ENCODE results near the gene PRDM16.

The PRDM16 gene

GRCh38 chr1:3111348-3112021, 42.5 kb downstream of the PRDM16 start:
- DNase-seq: no peak

- no peak for DNase-seq
Measured at GRCh38 chr1:3112526-3112925, 43.5 kb downstream of the PRDM16 start.

GRCh38 chr1:3113047-3113740, 44.2 kb downstream of the PRDM16 start:
- DNase-seq: no peak

GRCh38 chr1:3113741-3114056, 44.7 kb downstream of the PRDM16 start:
- no peak for DNase-seq

GRCh38 chr1:3114131-3114744, 45.2 kb downstream of the PRDM16 start:
- DNase-seq: no peak

- no peak for DNase-seq
Measured at GRCh38 chr1:3114846-3115245, 45.8 kb downstream of the PRDM16 start.

GRCh38 chr1:3115275-3116149, 46.5 kb downstream of the PRDM16 start:
- no peak for DNase-seq

- DNase-seq: no peak
Measured at GRCh38 chr1:3116150-3116510, 47.1 kb downstream of the PRDM16 start.

GRCh38 chr1:3116560-3116959, 47.6 kb downstream of the PRDM16 start:
- no peak for DNase-seq

GRCh38 chr1:3117879-3118278, 48.9 kb downstream of the PRDM16 start:
- no peak for DNase-seq

- DNase-seq: no peak
Measured at GRCh38 chr1:3119061-3119460, 50.1 kb downstream of the PRDM16 start.

- DNase-seq: no peak
Measured at GRCh38 chr1:3119725-3120124, 50.7 kb downstream of the PRDM16 start.

- no peak for DNase-seq
Measured at GRCh38 chr1:3120140-3120539, 51.1 kb downstream of the PRDM16 start.

GRCh38 chr1:3120994-3121393, 52.0 kb downstream of the PRDM16 start:
- DNase-seq: no peak

- no peak for DNase-seq
Measured at GRCh38 chr1:3121401-3122210, 52.6 kb downstream of the PRDM16 start.

- DNase-seq: no peak
Measured at GRCh38 chr1:3122311-3122710, 53.3 kb downstream of the PRDM16 start.

- no peak for DNase-seq
Measured at GRCh38 chr1:3124246-3124645, 55.2 kb downstream of the PRDM16 start.

- no peak for DNase-seq
Measured at GRCh38 chr1:3125078-3125477, 56.1 kb downstream of the PRDM16 start.

- DNase-seq: no peak
Measured at GRCh38 chr1:3125546-3126368, 56.8 kb downstream of the PRDM16 start.

GRCh38 chr1:3126756-3127678, 58.0 kb downstream of the PRDM16 start:
- DNase-seq: no peak

GRCh38 chr1:3127738-3128137, 58.7 kb downstream of the PRDM16 start:
- DNase-seq: no peak

Data from NCI-H1417 (cell line).